HL-60/S4 (cell line): ENCODE results near the gene CLDN10.
"Not testable (repeated sequence)": the region's sequence is repeated elsewhere in the genome, so short reads cannot be mapped to it uniquely, and the experiment has no call there.

ENCODE experiments used
- in situ Hi-C: fragments of 300-500 bp; cut with MboI; formaldehyde crosslinking; loops from 2 replicates; pipeline ENCODE4 v1.14.3; 2022; ENCODE audit warnings: low sequenced_read_pairs

Gene CLDN10, protein sequence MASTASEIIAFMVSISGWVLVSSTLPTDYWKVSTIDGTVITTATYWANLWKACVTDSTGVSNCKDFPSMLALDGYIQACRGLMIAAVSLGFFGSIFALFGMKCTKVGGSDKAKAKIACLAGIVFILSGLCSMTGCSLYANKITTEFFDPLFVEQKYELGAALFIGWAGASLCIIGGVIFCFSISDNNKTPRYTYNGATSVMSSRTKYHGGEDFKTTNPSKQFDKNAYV

GRCh38 chr13:95552539-95553441 lies at the start of gene CLDN10:
CLDN10 (plus strand) TSS chr13:95552720; CDS start chr13:95552754, 34 bp downstream.
- in situ Hi-C loops: no loop called here

DNA sequence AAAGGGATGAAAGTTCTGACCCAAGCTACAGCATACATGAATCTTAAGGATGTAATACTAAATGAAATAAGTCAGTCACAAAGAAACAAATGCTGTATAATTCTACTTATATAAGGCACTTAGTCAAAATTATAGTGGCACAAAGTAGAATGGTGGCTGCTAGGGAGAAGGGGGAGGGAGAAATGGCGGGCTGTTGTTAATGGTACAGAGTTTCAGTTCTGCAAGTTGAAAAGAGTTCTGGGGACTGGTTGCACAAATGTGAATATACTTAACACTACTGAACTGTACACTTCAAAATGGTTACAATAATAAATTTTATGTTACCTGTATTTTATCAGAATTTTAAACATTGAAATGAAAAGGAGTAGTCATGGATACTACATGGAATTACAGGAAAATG lies 48.9 kb upstream of the CLDN10 start:
- in situ Hi-C loops: no loop called here

DNA sequence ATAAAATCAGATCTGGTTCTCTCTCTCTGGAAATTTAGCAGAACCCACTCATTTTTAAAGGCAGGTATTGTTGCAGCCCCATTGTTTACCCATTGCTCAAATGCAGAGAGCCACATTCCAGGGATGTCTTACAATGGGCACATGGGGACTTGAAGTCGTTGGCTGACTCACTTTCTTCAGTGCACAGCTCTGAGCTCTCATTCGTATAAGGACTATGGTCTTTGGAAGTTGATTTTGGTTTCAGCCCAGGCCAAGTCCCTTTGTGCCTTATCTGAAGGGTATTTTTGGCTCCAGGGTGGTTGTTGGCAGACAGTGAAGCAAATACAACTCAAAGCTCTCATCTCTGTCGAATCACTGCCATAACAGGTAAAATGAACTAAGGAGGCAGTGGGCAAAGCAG lies 47.3 kb upstream of the CLDN10 start:
- in situ Hi-C loops: no loop called here

- in situ Hi-C loops: no loop called here
These were observed 46.5 kb upstream of the CLDN10 start for GRCh38 chr13:95505986-95506385.

GRCh38 chr13:95507991-95508390 lies 44.5 kb upstream of the CLDN10 start:
- in situ Hi-C loops: no loop called here

GRCh38 chr13:95508996-95509395 lies 43.5 kb upstream of the CLDN10 start:
- in situ Hi-C loops: no loop called here

GRCh38 chr13:95509521-95510310 lies 42.8 kb upstream of the CLDN10 start:
- in situ Hi-C loops: no loop called here

- in situ Hi-C loops: no loop called here
These were observed 41.6 kb upstream of the CLDN10 start for GRCh38 chr13:95510950-95511349.

GRCh38 chr13:95512424-95512823 lies 40.1 kb upstream of the CLDN10 start:
- in situ Hi-C loops: no loop called here

GRCh38 chr13:95512957-95513356 lies 39.6 kb upstream of the CLDN10 start:
- in situ Hi-C loops: no loop called here

DNA sequence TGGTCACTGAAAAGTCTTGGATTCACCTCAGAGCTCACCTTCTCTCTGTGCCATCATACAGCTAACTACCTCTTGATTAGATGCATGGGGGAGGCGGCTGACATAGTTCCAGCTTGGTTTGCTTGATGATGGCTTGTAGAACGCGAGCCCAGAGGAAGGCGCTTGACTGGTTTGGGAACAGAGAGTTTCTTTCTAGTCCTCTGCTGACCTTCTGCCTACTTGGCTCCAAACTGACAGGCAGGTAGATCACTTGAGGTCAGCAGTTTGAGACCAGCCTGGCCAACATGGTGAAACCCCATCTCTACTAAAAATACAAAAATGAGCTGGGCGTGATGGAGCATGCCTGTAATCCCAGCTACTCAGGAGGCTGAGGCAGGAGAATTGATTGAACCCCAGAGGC lies 36.9 kb upstream of the CLDN10 start:
- in situ Hi-C loops: not testable (repeated sequence)

- in situ Hi-C loops: no loop called here
These were observed 36.5 kb upstream of the CLDN10 start for GRCh38 chr13:95516021-95516420.

DNA sequence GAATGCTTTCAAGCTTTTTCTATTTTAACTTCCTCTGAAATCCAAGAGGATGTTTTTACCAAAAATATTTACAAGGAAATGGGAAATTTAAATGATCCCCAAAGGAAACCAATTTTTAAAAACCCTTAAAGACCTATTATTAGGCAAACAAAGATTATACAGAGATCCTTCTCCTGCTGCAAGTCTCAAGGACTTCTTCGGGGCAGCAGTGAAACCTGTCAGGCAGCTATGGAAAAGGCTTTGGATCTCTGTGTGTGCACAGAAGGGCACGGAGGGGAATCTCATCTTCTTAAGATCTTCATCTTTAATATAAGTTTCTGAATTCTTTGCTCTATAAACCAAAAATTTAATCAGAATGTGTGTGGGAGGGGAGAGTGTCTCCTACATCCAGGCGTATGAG lies 36.0 kb upstream of the CLDN10 start:
- in situ Hi-C loops: no loop called here

DNA sequence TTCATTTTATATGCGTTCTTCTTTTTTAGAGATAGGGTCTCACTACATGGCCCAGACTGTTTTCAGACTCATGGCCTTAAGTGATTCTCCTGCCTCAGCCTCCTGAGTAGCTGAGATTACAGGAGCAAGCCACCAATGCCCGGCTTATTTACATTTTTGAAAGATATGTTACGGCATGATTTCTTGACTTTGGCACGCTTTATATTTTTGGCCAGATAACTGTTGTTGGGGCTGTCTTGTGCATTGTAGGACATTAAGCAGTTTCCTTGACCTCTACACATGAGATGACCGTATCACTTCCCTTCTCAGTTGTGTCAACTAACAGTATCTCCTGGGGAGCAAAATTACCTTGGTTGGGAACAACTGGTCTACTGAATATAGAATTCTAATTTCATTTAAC lies 28.9 kb upstream of the CLDN10 start:
- in situ Hi-C loops: no loop called here

DNA sequence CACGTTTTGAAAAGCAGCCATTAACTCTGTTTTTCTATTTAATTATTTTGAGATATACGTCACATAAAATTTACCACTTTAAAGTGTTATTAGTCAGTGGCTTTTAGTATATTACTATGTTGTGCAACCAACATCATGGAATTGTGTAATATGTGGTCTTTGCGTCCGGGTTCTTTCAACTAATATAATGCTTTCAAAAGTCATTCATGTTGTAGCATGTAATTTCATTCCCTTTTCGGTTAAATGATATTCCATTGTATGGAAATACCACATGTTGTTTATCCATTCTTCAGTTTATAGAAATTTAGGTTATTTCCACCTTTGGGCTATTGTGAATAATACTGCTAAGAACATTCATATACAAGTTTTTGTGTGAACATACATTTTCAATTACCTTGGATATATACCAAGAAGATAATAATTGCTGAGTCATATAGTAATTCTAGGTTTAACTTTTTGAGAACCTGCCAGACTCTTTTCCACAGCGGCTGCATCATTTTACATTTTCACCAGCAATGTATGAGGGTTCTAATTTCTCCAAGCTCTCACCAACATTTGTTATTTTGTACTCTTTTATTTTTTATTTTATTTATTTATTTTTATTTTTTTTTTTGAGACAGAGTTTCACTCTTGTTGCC lies 28.1 kb upstream of the CLDN10 start:
- in situ Hi-C loops: no loop called here

GRCh38 chr13:95527955-95528354 lies 24.6 kb upstream of the CLDN10 start:
- in situ Hi-C loops: loop anchor here (25.0 kb wide), 1 partner anchor 309 kb away; no protein-coding TSS in a partner anchor

DNA sequence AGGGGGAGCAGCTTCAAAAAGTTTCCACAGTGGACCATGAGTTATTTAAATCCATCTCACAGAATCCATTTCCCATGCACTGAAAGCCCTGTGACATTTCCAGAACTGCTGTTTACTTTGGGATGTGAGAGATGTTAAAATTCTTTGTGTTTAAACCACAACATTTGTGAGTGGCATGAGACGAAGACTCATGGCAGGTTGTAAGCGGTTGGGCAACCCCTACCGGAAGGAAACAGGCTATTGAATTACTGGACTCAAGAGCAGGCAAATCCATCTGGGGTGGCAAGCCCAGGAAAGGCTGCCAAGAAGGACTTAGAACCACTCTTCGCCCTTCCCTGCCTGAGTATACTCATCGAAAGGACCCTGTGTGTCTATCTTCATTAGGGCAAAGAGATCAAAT lies 22.3 kb upstream of the CLDN10 start:
- in situ Hi-C loops: loop anchor here (10.0 to 25.0 kb wide), 2 partner anchors 135 to 307 kb away; no protein-coding TSS in a partner anchor

GRCh38 chr13:95533545-95534160 lies 18.9 kb upstream of the CLDN10 start:
- in situ Hi-C loops: loop anchor here (10.0 to 25.0 kb wide), 2 partner anchors 131 to 304 kb away; no protein-coding TSS in a partner anchor

DNA sequence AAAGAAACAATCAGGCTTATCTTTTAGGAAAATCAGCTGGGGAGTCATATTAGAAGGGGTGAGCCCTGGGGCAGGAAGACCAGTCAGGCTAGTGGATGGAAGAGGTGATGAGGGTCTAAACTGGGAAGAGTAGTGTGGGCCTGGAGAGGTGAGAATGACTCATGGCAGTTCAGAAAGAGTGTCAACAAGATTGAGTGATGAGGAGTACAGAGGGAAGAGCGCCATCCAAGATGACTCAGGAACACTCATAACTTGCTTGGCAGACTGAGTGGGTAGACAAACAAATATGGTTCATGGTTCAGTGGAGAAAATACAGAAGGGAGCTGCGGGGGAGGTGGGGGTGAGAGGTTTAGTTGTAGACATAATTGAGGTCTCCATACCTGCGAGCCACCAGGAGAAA lies 17.3 kb upstream of the CLDN10 start:
- in situ Hi-C loops: loop anchor here (10.0 to 25.0 kb wide), 2 partner anchors 130 to 302 kb away; no protein-coding TSS in a partner anchor

DNA sequence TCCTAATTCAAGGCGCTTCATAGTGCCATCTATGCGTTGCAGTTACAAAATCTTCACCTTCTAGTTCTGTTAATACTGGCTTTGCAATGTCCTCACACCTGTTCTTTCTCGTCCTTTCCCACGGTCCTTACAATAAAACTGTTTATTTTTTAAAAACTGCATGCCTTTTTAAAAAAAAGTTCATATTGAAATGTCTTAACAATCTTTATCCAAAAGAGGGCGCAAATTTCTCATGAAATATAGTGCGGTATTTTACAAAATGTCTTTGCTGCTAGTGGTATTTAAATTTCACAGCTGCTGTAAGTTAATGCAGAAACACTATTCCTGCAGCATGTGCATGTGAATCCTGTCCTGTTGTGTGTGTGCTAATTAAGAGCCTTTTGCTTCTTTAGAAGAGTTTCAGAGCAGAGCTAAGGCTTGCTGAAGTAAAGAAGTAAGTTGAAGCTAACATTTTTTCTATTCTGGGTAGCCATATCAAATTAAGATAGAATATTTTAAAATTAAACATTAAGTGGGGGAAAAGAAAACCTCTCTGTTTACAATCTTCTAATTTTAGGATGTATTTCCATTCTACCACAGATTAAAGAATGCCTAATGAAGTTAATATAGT lies 15.8 kb upstream of the CLDN10 start:
- in situ Hi-C loops: loop anchor here (10.0 to 25.0 kb wide), 2 partner anchors 128 to 301 kb away; no protein-coding TSS in a partner anchor
